HG03108 (cell line): ENCODE results near the gene MMP23B.
"Not testable (repeated sequence)": the region's sequence is repeated elsewhere in the genome, so short reads cannot be mapped to it uniquely, and the experiment has no call there.

ENCODE experiments used
- ATAC-seq: cut with Tn5 transposase; IDR thresholded peaks from one replicate; pipeline ENCODE4 v1.9.1; 2021; ENCODE audit warnings: moderate library complexity; ENCODE audit not compliant: unreplicated experiment

MMP23B gene

GRCh38 chr1:1631782-1632420 is at the start of gene MMP23B:
Gene MMP23B (plus strand): TSS chr1:1632173. CDS start chr1:1632219, 46 bp downstream.
- no peak for ATAC-seq

DNA sequence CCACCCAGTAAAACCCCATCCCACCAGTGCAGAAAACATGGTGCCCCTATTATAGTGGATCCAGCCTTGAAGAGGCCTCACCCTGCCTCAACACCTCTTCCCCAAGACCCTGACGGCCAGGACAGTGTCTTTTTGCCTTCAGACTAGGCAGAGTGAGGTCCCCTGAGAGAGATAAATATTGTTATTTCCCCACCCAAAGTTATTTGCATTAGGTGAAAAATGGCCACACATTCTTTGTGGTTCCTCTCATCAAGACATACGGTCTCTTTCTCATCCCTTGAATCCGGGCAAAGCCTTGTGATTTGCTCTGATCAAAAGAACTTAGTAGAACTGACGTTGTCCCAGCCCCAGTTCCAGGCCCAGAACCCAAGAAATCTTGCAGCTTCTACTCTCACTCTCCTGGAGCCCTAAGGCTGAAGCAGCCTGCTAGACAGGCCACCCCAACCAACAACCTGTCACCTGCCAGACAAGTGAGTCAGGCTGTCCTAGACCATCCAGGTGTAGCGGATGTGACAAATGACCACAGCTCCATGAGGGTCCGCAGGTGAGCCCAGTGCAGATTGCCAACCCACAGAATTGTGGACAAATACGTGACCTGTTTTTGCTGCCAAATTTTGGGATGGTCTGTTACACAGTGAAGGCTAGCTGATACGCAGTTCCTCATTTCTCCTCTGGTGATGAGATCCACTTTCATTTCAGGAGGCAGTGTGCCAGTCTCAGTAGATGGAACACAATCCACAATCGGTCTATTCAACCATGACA is 49.2 kb upstream of the MMP23B start:
- ATAC-seq, result no peak

DNA sequence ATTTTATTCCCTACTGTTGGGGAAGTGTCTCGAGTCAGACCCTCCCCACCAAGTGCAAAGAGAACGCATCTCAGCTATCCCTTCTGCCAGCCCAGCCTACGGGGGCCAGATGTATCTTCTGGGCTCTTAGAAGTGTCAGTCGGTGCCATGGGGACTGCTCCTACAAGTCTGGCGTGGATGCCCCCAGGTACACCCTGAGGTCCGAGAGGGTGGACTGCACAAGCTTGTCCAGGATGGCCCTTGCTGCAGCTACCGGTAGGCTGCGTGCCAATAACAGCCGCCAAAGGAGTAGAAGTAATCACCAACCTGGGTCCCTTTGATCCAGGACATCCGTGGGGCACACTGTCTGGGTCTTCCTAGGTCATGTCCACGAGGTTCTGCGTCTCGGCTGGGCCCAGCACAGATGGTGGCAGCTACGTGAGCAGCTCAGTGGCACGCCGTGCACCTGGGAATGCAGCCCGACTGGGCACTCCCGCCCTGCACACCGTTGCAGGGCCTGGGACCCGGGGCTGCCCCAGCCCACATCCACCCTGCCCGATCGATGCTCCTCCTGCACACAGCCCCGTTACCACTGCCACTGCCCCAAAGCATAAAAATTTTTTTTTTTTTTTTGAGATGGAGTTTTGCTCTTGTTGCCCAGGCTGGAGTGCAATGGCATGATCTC is 48.5 kb upstream of the MMP23B start:
- no peak for ATAC-seq

DNA sequence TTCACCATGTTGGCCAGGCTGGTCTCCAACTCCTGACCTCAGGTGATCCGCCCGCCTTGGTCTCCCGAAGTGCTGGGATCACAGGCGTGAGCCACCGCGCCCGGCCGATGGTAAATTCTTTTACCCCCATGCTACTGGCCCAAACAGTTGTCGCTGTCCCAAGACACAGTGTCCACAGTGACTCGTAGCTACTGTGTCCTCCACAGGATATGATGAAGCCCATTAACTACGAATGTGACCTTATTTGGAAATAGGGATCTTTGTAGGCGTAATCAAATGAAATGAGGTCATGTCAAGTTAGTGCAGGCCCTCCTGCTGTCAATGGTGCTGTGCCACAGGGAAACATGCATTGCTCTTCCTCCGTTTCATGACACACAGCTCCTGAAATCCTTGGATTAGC is 40.5 kb upstream of the MMP23B start:
- no peak for ATAC-seq

DNA sequence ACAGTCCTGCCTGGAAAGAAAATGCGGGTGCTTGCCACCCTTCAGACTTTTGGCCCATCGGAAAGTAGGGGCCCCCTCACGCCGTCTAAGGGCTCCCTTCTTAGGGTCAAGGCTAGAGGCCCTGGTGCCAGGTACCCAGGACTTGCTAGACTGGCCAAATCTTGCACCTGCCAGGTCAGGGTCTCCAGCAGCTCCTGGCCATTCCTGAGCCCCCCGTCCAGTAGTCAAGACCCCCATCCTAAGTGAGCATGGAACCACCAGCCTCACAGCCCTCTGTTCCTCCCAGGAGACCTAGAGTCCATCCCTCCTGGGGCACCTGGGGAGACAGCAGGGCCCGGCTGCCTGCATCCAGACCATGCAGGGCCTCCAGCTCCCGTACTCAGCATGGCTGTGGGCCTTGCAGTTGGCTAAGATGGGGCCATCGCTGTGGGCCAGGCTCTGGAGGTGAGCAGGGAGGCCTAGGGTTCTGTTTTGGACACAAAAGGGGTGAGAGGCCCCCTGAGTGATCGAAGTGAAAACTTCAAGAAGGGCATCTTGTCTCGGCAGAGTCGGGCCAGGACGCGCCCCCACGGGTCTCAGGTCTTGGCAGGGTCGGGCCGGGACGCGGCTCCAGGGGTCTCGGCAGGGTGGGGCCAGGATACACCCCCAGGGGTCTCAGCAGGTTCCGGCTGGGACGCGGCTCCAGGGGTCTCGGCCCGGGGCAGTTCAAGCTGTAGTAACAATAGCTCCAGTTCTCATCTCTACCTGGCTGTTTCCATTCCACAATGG is 38.0 kb upstream of the MMP23B start:
- ATAC-seq, result no peak

- ATAC-seq, result no peak
These were observed 37.2 kb upstream of the MMP23B start for GRCh38 chr1:1594602-1595260.

GRCh38 chr1:1595341-1595740 is 36.6 kb upstream of the MMP23B start:
- not testable (repeated sequence) for ATAC-seq

GRCh38 chr1:1596493-1597274 is 35.3 kb upstream of the MMP23B start:
- no peak for ATAC-seq

DNA sequence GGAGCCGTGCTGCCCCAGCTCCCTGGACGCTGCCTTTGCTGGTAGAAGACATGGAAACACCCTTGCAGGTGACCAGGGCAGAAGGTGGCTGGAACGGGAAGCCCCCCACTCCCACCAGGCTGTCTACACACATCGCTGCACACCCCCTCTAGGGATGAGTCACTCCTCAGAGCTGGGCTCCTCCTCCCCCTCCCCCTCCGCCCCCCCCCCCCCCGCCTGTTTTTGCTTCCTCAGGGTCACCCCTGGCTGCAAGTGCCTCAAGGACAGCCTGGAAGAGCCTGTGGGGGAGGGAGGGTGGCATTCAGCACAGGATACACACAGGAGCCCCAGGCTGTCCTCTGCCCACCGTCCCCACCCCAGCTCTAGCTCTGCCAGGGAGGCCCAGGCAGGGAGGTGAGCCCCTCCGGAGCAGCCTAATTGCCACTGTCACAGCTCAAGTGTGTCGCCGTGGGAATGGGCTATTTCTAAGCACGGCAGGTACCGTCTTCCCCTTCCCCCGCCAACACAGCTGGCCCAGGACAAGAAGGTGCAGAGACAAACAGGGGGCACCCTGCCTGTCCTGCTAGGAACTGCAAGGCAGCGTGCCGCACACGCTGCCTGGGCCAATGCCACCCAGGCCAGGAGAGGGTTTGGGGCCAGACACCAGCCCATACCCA is 34.6 kb upstream of the MMP23B start:
- ATAC-seq, result no peak

GRCh38 chr1:1598051-1598719 is 33.8 kb upstream of the MMP23B start:
- ATAC-seq, result no peak

- ATAC-seq, result no peak
These were observed 33.3 kb upstream of the MMP23B start for GRCh38 chr1:1598720-1599029.

DNA sequence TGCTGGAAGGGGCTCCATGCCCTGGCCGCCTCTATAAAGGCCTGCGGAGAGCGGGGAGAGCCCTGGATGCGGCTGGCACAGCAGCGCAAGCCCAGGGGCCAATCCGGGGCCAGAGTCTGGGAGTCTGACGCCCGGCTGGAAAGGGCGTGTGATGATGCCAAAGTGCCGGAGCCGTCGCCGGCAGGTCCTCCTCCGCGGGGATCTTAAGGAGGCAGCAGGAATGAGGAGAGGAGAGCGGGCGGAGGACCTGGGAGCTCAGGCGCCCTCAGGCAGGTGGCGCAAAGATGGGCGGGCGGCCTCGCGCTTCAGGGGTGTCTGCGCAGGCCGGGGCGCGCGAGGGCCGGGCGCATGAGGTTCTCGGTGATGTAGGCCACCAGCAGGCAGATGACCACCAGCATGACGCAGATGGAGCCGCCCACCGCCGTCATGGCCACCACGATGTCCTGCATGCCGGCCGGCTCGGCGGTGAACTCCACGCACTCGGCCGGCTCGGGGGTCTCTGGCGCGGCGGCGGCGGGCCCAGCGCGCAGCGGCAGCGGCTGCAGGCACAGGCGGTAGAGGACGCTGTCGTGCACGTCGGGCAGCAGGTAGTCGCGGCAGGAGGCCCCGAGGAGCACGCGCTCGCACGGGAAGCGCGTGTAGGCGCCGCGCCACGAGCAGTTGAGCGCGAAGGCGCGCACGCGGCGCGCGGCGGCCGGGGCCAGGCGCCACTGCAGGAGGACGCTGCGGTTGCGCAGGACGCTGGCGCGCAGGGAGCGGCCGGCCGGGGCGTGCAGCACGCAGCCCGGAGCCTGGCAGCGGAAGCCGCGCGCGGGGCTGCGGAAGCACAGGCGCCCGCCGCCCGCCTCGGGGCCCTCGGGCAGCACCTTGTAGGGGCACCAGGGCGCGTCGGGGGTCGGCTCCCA is 32.7 kb upstream of the MMP23B start:
- ATAC-seq, result no peak

DNA sequence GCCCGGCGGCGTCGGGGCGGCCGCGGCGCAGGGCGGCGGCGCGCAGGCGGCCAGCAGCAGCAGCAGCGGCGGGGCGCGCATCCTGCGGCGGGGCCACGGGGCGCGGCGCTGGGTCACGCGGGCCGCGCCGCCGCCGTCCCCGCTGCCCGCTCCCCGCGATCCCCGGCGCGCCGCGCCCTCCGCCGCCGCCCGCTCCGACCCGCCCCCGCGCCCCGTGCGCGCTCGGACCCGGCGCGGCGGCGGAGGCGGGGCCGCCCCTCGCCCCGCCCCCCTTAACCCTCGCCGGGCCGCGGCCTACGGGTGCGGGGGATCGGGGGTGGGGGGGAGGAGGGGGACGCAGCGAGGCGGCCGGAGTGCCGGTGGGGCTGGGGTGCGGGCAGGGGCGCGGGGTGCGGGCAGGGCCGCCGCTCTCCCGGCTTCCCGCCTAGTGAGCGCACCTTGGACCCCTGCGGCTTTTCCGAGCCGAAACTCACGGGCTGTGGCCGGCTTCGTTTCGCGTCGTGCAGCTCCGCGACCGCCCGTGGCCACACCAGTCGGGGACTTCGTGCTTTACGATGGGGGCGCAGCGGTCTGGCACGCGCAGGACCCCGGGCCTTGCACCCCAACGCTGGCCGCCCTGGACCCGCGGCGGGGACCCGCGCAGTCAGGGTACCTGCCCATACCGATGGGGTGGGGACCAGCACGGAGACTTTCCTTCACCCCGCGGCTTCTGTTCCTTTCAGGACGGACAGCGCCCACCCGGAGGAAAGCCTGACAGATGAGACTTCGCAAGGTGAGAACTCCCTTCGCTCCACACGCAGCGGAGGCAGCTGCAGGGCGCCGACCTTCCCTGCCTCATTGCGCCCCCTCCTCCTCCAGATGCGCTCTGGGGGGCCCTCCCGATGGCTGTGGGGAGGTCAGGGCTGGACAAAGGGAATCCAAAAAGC is 31.8 kb upstream of the MMP23B start, which contains the start of gene FNDC10:
Gene FNDC10, minus strand, starts transcription at position 201 of the 926 bp plus-strand sequence. Its CDS starts 120 bp downstream, at position 81.
- ATAC-seq, result no peak

GRCh38 chr1:1600861-1601563 is 31.0 kb upstream of the MMP23B start:
- ATAC-seq, result no peak

DNA sequence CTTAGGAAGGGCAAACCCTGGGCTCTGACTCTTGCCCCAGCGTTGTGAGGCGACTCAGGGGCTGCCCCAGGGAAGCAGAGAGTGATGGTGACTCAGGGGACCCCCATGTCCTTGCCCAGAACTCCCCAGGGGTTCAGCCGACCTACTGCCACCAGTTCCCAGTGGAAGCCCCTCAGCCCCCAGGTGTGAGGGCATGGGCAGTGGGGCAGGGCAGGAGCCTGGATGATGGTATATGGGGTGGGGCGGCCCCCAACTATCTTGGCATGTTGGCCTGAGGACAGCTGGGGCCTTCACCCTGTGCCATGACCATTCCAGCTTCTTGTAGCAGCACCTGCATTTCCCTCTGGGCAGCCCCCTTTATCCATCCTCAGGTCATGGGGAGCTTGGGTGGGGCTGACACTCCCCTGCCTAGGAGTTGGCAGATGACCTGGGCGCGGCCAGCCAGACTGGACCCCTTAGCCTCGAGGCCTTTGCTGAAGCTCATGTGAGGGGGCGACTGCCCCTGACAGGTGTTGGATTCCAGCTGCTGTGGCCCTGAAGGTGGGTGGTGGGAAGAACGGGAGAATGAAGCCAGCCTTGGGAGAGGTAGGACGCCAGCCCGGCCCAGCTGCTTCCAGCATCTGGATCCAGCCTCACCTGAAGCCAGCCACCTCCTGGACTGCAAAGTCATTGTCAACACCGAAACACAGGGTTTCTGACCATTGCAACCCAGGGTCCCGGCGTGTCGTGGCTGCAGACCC is 30.2 kb upstream of the MMP23B start:
- no peak for ATAC-seq
